Gastroesophageal sphincter (tissue), 3 donors: ENCODE measurements around the gene MKNK2.

Source experiments
- CTCF ChIP-seq, 4 experiments: fragments of 200-600 bp in 2 of 4; fragments of 450-650 bp in 2 of 4; sonication (generic) in 1 of 4; IDR thresholded peaks; one replicate each; pipeline ENCODE4 v1.5.1; 2017 to 2019; ENCODE audit warnings: antibody characterized with exemption in 4 of 4, mild to moderate bottlenecking in 2 of 4, moderate library complexity in 2 of 4
- POLR2A ChIP-seq, 2 donors: fragments of 450-650 bp; IDR thresholded peaks; one replicate each; pipeline ENCODE4 v1.6.1; 2017; ENCODE audit warnings: antibody characterized with exemption in 2 of 2, mild to moderate bottlenecking in 2 of 2, moderate library complexity in 1 of 2
- POLR2AphosphoS5 ChIP-seq: sonication (generic); formaldehyde crosslinking; IDR thresholded peaks from one replicate; pipeline ENCODE4 v1.6.1; 2017; ENCODE audit warnings: antibody characterized with exemption

GRCh38 chr19:2027361-2027760 lies 23.7 kb downstream of the MKNK2 start:
- peak in 2 of 4 experiments; percentile 33 to 45 for TF ChIP-seq CTCF (IDR thresholded peaks at IDR 0.05)
- no peak for TF ChIP-seq POLR2A (IDR thresholded peaks at IDR 0.05)
- TF ChIP-seq POLR2AphosphoS5: peak; percentile 52
